ENCODE data around the gene COL16A1. TPM values are rescaled to one million over a fixed set of nuclear protein-coding genes. Genes with fewer than 3 reads are reported as not detected.
"Not testable (repeated sequence)": the region's sequence is repeated elsewhere in the genome, so short reads cannot be mapped to it uniquely, and the experiment has no call there.

COL16A1 gene
- total RNA-seq, 1 donor from 2014 or later = 0.51 TPM

DNA sequence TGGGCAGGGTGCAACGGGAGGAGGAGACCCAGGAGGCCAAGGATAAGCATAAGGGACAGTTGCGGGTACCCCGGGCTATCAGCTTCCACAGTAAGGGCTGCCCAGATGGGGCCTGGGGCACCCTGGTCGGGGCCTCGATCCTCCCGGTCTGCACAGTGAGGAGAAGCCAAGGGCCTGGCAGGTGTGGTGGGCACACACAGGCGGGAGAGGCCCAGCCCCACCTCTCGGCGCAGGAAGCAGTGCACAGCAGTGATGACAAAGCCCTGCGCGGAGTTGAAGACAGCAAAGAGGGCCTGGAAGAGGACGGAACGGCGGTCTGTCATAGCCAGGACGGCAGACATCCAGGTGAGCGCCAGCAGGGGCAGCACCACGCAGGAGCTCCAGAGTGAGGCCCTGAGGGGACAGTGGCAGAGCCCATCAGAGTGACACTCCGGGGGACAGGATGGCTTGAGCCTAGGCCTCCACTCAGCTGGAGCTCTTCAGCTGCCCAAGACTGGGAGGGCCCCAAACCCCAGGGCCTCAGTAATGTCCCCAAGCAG is 29.0 kb upstream of the COL16A1 start:
- DNase-seq = no peak

DNA sequence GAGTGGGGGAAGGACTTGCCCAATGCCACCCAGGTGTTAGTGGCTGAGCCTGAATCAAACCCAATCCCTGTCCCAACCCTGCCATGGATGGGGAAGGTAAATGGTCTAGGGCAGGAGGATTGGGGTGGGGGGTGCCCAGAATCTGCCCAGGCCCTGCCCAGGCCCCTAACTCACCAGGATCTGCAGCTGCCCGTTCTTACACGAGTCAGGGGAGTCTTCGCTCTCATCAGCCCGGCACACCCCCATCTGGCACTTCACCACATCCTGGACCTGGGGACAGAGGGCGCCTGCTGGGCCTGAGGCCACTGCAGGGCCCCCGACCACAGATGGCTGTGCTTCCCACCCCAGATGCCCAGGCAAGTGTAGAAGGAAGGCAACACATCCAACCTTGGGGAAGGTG is 28.5 kb upstream of the COL16A1 start:
- no peak for DNase-seq

DNA sequence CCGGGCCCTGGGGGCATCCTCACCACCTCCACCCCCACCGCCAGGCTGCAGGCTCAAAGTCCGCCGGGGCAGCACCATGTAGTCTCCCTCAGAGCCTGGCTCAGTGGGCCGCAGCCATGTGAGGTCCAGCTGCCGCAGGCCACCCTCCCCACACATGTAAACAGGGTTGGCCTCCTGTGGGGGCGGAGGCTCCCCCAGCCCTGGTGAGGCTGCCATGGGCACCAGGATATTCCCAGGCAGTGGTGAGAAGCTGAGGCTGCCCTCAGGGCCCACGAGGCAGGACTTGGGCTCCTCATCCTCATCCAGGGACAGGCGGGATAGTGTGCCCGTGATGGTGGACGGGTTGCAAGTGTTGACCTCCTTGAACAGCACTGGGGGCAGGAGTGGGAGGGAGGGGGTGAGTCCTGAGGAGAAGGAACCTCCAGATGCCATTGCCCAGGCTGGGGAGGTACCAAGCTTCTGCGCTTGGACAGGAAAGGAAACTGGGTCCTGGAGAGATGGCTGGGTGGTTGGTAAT is 27.3 kb upstream of the COL16A1 start:
- DNase-seq = no peak

DNA sequence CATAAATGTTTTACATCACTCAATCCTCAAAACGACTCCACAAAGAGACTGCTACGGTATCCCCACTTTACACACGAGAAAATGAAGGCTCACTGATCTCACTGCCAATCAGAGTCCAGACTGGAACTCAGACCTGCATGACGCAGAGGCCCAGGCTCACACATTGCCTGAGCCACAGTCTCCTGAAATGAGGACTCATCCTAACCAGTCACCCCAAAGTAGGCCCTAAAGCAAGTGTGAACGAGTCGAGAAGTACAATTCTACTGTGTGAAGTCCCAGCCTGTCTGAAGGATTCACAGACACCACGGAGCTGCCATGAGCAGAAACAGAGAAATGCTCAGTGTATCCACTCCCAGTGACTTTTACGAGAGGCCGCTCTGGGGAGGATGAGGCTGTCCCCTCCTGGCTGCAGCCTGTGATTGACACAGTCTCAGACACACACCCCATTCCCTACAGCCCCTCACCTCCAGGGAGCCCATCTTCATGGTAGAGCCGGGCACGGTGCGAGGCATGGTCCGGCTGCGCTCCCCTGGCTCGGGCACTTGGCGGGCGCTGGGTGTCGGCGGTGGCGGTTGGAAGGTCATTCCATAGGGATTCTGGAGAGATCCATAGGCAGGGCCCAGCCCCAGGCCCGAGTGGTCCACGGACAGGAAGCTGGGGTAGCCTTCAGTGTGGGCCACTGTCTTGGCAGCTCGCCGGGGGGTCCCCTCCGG is 26.7 kb upstream of the COL16A1 start:
- no peak for DNase-seq

DNA sequence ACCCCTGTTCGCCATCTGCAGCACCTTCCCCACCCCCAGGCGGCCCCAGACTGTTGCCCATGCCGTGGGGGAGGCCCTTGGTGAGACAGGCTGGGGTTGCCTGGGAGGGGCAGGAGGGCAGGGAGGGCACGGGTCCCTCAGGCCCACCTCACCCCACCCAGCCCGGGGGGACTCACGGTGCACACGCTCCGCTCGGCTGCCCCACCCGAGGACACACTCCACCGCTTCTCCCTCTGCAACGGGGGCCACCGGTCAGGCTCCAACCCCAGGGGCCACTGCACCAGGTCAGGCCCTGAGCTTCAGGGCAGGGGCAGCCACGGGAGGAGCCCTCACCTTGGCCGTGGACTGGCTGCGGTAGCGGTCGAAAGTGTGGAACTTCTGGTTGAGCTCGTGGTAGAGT is 24.0 kb upstream of the COL16A1 start:
- DNase-seq = no peak

DNA sequence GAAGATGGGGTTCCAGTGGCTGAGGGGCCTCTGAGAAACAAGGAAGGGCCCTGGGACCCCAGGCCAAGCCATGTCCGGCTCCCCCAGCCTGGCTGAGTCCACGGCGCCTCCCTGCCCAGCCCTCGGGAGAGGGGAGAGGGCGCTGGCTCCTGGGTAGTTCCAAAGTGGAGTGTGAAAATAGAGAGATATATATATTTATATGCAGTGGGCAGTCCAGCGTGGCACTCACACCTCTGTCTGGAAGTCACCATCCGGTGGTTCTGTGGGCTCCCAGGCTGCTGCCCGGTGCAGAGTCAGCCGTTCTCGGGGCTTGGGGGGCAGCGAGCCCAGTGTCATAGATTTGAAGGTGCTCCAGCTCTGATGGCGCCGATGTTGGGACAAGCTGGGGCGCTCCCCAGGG is 23.4 kb upstream of the COL16A1 start:
- DNase-seq = no peak

DNA sequence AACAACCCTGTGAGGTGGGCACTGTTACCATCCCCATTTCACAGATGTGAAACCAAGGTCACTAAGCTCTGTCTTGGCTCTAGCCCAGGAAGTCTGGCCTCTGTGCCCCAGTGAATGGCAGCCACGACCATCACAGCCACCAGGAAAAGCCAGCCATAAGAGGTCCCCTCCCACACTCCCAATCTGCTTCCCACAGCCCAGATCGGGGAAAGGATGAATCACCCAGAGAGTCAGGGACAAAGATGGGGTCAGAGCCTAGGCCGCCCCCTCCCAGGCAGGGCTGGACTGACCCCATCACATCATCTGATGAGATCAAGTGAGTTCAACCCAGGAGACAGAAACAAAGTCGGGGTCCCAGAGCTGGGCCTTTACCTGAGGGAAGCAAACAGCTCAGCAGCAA is 22.9 kb upstream of the COL16A1 start:
- DNase-seq = no peak

DNA sequence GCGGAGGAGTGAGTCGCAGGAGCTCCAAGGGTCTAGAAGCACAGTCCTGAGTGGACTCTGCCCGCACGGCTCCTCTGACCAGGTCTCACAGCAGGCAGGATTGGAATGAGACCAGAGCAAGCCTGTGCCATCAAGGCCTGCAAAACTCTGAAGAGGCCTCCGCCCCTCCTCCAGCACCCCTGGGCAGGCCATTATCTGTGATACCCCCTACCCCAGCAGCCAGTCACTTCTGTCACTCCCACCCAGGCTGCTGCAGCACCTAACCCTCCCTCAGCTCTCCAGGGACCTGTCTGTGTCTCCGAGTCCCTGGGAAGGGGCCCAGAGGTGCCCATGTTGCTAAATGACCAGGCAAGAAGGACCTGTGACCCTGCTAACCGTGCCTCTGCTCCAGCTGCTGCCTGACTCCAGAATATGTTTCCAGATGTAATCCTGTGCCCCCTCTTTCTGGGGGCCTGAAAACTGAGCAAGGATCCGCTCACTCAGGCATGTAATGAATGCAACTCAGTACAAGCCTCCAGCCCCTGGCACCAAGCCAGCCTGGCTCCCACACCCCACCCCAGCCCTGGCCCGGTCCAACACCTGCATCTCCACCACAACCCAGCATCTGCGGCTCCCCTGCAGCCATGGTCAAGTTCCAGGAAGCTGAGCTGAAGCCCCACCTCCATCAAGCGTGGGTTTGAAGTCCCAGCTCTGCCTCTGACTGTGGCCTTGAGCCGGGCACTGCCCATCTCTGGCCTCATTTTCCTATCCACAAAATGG is 22.1 kb upstream of the COL16A1 start:
- no peak for DNase-seq

DNA sequence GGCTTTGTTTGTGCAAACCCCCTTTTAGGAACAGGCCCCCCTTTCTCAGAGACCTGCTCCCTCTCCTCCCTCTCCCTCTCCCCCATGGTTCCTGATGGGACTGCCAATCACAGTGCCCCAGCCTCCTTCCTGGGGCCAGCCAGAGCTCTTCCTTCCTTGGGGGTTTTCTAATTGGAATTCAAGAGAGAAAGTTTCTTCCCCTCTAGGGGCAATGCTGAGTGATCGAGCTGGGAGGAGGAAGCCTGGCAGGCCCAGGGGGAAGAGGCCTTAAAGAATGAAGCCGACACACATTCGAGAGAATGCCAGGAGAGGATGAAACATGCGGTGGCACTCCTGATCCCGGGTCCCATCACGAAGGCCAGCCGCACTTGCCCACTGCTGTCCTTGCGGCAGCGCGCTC is 21.3 kb upstream of the COL16A1 start:
- no peak for DNase-seq

DNA sequence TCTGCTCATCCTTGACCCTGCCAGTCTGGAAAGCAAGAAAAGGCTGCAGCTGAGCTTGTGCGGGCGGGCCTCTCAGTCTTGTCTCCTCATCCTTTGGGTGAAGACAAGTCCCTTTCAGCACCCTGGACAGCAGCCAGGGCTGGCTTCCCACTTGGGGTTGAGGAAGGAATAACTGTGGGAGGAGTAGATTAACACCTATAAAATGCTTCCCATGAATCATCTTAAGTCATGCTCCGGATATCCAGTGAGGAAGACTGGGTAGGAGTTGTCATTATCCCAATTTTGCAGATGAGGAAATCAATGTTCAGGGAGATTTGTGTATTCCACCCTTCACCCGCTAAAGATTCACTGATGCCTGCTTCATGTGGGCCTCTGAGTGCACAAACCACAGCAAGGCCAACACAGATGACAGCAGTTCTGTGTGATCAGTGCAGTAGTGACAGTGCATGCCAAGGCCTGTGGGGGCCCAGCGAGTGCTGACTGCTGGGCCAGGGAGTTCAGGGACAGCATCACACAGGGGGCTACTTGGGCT is 20.1 kb upstream of the COL16A1 start:
- DNase-seq = peak; percentile 83

DNA sequence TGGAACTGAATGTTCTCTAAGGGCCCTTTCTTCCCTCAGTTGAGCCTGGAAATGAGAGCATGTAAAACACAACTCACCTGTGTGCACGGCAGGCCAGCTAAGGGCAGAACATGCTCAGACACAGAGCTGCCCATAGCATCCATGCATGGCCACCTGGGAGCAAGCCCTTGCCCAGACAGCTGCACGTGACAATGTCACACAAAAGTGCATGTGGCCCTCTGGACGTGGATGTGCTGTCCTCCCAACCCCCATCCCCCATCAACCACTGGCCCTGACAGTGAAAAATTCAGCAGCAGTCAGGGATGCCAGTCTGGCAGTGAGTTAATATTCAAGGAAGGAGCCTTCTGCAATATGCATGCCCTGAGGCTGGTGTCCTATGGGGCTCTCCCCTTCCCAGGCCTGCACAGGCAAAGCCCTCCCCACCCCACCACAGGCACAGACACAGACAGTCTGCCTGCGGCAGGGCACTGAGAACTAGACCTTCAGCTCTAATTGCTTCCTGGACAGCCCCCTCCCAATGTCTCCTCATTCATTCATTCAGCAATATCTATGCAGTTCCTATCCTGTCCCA is 14.6 kb upstream of the COL16A1 start:
- DNase-seq = no peak

DNA sequence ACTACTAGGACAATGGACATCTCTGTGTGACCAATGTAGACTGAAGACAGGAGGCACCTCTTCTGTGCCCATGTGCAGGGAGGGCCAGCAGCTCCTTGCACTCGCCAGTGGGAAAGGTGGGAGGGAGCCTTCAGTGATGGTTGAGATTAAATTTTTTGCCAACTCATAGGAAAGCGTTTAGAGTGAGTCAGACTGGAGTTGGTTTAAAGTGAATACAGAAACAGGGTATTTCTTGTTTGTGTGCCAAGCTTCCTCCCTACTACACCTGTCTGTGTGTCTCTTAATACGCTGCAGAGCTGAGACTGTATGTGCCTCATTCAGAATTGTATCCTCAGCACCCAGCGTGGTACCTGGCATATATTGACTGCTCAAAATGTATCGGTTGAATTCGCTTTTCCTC is 13.5 kb upstream of the COL16A1 start:
- DNase-seq = no peak

DNA sequence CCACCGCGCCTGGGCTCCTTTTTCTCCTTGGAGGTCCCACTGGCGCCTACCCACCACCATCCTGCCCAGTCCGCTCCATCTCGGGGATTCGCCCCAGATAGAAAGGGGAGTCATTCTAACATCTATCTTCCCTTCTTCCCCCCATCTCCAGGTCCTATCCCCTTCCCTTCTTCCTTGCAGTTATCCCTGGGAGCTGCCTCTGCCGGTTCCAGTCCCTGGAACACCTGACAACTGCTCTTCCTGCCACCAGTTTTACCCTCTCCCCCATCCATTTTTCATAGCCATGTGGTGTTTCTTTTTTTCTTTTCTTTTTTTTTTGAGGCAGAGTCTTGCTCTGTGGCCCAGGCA is 12.0 kb upstream of the COL16A1 start:
- no peak for DNase-seq

DNA sequence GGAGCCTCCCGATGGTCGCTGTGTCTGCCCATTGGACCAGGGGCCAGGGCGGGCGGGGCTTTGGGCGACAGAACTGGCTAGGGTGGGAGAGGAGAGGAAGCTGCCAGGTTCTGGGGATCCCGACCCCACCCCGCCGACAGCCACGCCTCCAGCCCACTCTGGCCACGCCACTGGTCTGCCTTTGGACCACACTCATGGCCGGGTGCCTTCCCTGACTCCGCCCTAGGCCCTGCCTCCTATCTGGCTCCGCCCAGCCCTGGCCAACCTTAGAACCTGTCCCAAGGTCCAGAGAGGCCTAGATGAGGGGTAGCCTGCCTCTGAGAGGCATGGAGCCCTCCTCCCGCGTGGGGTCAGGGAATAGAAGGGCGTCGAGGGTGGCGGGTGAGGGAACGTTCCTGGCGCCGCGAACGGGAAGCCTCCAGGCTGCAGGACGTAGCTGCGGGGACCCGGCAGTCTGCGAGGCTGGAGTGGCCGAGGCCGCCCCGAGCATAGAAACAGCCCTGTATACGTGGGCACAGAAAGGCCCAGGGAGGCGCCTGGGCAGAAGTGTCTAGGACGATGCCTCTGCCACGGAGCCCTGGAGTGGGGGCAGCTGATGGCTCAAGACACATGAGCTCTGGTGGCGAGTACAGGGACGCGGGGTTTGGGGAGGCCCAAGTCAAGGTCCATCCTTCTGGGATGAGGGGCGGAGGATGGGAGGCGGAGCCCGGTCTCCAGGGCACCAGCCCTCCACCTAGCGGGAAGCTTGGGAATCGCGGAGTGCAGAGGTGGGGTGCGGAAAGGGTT is 11.5 kb upstream of the COL16A1 start:
- DNase-seq = peak; percentile 91

DNA sequence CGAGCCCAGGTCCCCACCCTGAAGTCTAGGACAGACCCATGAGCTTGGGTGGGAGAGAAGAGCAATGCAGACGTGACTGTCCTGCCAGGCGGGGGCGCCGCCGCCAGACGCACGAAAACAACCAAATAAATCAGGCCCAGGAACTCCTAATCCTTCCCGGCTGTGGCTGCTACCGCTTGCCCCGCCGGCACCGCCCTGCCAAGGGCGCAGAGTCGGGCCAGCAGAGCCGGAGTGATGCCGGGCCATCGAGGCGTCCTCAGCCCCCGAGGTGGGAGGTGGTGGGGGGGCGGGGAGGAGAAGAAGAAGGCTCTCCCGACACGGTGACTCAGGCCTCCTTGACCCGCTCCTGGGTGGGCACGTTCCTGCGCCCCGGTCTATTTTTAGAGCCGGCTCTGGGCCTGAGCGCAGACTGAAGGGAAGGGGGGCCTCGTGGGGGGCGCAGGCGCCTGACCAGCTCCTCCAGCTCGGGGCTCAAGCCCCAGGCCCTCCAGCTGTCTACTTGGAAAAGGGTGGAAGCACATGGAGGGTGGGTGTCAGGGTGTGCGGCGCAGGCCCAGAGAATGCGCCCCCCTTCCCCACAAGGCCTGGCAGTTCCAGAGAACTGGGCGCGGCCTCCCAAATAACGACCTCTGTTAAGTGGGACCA is 10.7 kb upstream of the COL16A1 start:
- DNase-seq = peak; percentile 75

DNA sequence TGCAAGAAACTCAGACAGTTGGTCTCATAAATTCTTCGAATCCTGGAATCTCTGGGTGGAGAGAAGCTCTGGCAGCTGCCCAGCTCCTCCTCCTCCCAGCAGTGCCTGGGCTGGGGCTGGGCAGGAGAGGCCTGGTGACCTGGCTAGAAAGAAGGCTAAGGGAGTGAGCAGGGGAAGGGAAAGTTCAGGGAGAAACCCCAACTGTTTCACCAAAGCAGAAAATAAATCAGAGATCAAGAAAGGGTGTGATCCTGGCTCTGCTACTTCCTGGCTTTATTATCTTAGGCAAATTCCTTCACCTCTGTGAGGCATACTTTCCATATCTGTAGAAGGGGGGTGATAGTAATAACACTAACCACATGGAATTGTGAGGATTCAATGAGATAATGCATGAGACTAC is 8.8 kb upstream of the COL16A1 start:
- peak; percentile 60 for DNase-seq

DNA sequence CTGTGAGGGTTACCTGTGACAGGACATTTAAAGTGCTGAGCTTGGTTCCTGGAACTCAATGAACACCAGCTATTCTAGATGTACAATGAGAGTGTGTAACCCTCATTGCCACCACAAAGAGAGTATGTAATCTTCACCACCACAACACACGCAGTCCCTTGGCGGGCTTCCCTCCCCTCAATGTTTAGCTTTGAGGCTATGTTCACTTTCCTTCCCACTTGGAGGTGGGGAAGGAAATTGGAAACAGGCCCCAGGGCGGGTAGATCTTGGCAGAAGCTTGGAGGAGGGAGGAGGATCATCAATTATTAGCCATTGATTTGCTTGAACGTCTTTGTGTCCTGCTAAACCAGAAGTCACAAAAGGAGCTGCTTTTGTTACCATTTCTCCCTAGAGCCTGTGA is 8.3 kb upstream of the COL16A1 start:
- no peak for DNase-seq

DNA sequence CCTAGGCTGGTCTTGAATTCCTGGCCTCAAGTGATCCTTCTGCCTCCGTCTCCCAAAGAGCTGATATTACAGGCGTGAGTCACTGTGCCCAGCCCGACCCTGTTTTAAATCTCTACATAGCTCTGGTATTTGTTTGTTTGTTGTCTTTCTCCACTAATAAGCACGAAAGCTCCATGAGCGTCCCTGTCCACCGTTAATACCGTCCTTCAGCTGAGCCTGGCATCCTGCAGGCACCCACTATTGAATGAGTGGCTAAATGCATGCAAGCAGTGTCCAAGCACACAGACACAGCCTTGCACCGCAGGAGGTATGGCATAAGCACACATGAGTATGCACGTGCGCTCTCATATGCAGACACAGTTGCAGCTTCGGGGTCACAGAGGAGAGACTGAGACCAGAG is 4.5 kb upstream of the COL16A1 start:
- DNase-seq = no peak

DNA sequence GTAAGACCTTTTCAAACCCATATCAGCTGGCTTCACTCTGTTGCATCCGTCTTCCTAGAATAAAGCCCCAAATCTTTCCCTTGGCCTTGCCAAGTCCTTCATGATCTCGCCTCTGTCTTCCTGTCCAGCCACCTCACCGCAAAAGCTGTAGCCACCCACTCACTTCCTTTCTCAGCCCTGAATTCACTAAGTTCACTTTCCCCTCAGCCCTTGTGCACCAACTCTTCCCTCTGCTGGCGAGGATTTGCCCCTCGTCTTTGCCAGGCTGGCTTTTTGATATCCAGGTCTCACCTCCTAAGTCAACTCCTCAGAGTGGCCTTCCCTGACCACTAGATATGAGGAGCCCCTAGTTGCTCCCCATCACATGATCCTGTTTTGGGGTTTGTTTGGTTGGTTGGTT is 3.9 kb upstream of the COL16A1 start:
- peak; percentile 75 for DNase-seq

DNA sequence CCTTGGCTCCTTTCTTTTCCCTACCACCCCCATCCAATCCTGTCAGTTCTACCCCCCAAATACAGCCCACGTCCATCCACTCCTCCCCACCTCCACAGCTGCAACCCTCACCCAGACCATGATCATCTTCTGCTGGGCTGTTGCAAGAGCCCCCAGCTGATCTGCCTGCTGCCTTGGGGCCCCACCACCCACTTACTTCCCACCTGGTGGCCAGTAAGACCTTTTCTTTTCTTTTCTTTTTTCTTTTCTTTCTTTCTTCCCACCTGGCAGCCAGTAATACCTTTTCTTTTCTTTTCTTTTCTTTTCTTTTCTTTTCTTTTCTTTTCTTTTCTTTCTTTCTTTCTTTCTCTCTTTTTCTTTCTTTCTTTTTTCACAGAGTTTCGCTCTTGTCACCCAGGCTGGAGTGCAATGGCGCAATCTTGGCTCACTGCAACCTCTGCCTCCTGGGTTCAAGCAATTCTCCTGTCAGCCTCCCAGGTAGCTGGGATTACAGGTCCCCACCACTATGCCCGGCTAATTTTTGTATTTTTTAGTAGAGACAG is 3.3 kb upstream of the COL16A1 start:
- not testable (repeated sequence) for DNase-seq

DNA sequence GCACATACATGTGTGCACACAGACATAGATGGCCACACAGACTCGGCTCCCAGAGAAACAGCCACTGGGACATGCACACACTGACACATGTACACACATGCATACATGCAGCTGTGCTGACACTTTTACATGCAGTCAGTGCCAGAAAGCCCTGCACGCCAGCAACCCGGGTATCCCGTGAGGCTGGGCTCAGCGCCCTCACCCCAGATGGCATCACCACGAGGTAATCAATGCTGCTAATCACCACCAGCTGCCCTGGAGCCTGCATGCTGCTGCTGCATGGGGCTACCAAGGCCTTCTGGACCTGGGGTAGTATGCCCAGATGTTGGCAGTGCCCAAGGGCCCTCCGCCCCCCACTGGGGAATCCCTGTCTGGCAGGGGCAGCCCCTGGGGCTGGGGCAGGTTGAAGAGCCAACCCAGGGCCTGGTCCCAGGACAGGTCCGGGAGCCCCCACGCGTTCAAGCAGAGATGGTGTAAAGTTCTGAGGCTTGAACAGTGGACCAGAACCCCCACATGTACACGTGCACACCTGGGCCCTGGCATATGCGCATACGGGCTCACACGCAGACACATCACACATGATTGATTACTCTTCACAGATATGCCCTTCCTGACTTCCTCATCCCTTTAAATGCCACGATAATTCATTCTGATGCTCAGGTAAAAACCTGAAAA is 2.7 kb upstream of the COL16A1 start:
- no peak for DNase-seq

Measured in dermis blood vessel endothelial cell (primary cell).